NCI-H2227 (cell line): ENCODE results near the gene DTNB.

ENCODE experiments used
- DNase-seq: peaks from one replicate; lab custom pipeline; 2025; ENCODE audit not compliant: unreplicated experiment; lab: John Stamatoyannopoulos, UW

The DTNB gene

DNA sequence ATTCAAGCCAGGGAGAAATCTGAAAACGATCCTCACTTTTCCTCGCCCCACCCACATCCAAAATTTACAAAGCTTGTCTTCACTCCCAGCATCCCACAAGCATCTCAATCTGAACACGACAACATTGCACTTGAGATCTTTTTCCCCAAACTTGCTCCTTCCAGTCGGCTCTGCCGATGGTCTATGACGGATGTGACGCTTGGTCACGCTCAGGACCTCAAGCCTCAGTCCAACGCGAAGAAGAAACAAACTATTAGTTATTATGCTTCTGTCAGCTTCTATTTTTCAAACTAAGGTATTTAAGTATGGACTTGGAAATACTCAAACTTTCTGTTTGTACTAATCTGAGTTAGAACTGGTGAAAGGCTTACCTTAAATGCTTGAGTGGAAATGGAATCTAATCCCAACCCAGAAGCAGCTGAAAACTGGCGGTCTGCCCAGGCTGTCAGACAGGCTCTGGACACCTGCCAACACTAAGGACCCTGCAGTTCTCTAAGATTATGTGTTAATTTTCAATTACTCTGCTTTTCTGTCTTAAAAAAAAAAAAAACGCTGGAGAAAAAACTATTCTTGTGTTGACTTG is 199.5 kb downstream of the DTNB start:
- DNase-seq, result peak; percentile 62

DNA sequence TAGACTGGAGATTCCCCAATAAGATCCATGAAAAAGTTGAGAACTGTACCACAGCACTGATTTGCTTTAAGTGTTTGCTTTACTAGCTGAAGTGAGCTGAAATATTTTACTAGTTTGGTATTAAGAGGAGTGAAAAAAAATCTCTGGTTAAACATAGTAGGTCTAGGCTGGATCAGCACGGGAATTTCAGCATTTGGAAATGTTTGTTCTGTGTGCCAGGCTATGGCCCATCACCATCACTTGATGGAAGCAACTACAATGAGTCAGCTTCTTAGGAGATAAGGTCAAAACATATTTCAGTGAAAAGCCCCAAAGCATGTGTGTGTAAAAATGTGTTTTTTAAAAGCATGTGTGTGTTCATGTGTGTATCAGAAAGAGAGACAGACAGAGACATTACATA is 200.2 kb downstream of the DTNB start:
- no peak for DNase-seq

DNA sequence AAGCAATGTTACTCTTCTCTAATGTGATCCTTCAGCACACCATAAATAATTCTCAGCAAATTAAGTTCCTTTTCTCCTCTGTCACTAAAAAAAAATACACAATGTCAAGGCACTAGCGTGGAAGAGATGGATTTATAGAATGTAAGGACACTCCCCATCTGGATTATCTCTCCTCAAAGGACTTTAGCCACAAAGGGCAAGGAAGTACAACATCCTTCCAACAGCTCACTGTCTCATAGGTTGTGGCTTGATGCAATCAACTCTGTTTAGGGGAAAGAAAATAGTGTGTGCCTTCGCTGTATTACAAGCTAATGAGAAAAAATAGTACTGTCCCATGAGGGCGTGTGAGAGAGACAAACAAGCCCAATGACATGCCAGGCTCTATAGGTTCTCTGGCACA is 202.6 kb downstream of the DTNB start:
- no peak for DNase-seq

DNA sequence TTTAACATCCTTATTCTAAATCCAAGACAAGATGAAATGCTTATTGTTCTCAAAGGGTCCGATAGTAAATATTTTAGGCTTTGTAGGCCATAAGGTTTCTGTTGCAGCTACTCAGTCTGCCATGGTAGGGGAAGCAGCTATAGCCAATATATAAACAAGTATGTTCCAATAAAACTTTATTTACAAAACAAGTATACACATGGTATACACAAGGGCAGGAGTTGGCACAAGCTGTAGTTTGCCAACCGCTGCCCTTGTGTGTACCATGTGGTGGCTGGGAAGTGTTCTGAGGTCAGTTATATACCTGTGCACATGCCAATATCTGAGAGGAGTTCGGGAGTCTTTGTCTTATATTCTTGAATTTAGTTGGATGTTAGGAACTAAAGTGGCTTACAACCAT is 205.6 kb downstream of the DTNB start:
- no peak for DNase-seq

DNA sequence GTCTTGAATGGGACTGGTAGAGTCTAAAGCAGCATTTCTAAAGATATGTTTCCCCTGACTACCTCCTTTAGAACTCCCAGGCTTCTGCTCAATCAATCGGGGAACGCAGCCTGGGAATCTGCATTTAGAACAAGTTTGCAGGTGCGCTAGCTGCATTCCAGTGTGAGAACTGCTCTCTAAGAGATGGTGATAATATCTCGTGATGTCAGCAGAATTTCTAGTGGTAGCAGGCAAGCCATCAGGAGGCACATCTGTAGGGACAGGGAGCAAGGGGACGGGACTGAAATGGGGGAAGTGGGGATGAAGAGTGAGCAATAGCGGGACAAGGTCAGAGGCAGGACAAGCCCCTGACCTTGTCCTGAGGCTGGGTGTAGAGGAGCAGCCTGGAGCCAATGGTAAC is 211.4 kb downstream of the DTNB start:
- no peak for DNase-seq

DNA sequence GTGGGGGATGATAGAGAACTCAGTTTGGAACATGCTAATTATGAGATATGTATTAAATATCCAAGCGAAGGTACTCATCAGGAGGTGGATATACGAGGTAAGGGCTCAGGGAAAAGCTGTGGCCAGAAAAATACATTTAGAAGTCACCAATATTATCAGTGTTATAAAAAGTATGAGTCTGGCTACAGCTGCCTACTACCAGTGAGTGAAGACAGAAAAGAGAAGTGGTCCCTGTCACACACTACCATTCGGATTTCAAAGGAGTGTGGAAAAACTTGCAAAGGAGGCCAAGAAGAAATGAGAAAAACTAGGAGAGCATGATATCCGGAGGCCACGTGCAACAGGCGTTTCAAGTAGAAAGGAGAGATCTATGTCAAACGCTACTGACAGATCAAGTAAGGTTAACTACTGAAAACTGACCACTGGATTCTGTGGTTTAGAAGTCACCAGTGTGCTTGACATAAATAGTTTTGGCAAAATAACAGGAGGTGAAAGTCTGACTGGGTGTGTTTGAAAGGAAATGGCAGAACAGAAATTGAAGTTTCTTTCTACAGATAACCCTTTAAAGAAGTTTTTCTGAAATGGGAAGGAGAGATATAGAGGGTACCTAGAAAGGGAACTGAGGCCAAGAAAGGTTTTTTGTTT is 213.0 kb downstream of the DTNB start:
- no peak for DNase-seq

DNA sequence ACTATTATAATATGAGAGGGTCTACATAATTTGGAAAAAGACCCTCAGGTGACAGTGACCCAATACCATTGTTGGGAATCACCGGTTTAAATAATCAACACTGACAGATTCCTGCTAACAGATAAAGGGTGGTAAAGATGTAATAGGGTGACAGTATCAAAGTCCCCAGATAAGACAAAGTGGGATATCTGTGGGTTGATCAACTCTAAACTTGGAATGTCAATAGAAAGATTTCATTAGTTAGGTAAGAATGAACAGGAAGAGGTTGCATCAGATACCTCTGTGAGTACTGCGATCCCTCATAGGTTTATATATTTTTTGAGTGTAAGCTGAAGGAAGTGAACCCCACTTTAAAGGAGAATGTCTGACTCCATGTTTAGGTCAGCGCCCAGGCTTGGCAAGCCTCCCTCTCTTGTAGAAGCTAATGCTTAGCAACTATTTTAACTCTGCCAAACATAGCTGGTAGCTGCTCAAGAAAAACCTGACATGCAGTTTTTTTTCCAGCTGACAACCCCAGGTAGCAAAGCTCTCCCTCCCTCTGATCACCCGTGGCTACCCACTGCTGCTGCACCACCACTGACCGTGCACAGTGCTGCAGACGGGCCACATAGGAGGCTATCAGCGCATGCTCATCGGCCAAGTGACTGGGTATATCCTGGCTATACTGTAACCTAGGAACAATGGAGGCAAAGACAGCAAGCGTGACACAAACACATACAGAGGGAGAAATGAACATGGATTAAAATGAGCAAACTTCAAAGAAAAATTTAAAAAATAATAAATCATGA is 218.4 kb downstream of the DTNB start:
- no peak for DNase-seq

DNA sequence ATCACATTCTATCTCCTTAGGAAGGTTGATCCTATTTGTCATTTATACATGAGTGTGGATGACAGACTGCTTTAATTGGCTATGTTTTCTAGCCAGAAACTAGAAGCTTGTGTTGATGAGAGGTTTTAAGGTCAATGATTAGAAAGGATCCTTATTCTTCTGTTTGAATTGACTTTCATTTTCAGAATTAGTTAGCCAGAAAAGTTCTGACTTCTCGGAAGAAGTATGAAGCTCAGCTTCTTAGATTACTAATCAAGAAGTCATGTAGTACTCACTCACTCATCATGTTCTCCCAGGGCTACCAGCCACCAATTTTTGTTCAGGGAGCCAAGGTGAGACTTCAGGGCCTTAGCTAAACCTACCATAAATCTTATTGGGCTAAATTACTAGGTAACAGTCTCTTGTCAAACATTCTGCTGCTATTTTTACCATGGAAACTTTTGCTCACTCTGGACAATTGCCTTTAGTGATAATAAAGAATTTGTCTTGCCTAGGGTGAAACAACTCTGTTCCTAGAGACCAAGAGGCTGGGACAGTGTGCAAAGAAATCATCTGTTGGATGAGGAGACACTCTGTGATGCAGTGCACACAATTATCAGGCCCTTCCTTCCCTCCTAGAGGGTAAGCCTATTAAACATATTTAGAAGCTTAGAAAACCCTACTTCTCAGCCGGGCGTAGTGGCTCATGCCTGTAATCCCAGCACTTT is 220.0 kb downstream of the DTNB start:
- no peak for DNase-seq

DNA sequence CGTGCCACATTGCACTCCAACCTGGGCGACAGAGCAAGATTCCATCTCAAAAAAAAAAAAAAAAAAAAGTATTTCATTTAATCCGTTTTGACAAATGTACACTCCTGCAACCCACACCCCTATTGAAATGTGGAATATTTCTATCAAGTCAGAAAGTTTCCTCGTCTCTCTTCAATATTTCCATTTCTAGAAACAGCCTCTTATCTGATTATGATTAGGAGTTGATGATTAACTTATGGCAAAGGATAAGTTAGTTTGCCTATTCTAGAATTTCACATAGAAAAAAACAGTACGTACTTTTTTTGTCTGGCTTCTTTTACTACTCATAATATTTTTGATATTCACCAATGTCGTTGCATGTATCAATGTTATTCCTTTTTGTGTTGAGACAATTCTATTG is 224.6 kb downstream of the DTNB start:
- no peak for DNase-seq

DNA sequence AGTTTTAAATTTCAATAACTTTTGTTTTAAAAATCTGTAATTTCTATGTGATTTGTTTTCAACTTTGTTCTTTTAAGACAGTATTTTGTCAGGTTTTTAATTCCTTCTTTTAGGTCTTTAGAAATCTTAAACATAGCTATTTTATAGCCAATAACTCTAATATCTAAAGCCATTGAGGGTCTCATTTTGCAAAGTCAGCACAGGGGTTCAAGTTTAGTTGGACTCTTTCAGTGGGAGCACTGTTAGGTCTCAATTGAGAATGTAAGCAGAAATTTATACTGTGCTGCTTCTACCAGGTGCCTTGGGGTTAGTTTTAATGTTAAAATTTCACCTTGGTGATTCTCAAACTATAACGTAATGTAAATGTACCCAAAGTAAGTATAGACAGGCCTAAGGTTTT is 226.4 kb downstream of the DTNB start:
- DNase-seq, result no peak

DNA sequence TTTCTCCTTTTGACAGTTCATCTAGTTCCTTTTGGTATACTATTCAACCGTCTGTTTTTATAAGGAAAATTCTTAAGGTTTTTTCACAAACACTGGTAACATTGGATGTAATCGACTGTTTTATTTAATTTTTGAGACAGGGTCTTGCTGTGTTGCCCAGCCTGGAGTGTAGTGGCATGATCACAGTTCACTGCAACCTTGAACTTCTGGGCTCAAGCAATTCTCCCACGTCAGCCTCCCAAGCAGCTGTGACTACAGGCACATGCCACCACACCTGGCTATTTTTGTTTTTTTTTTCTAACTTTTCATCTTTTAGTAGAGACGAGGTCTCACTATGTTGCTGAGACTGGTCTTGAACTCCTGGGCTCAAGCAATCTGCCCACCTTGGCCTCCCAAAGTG is 227.3 kb downstream of the DTNB start:
- no peak for DNase-seq

DNA sequence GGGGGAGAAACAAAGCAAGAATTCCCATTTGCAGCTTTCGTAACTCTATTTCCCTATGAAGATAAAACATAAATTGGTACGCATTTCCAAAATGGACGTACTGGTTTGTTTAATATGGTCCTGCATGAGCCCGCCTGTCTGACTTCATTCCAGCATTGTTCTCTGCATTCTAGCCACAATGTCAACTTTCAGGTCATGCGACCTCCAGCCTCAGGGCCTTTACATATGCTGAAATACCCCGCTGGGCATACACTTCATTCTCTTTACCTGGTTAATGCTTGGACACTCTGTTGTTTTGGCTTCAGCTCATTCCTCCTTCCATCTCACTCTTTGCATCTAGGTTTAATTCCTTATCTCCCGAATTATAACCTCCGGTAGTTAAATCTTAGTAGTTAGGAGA is 227.9 kb downstream of the DTNB start:
- DNase-seq, result no peak

DNA sequence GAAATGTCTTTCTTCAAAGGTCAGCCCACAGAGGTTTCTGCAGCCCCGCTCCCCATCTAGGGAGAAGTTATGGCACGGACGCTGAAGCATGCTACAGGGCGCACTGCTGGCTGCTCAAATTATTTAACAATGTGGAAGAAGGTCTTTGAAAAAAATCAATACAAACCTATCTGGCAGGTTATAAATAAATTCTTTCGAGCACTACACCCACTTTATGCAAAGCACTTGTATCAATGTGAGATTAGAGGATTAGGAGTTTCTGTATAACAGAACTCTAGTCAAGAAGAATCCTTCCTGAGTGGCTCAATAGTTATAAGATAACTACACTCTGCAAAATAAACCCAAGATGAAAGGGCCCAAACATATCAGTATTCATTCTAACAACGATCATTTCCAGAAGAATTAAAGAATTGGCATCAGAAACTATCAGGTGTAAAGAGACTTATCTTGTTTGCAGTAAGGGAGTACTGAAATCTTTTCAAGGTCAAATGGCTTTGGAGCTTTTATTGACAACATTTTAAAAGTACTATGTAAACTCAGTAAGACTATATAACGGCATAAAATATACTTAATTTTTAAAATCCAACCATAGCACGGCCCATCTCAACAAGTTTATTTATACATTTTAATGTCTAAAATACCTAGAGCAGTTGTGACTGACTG is 228.6 kb downstream of the DTNB start:
- DNase-seq, result no peak

DNA sequence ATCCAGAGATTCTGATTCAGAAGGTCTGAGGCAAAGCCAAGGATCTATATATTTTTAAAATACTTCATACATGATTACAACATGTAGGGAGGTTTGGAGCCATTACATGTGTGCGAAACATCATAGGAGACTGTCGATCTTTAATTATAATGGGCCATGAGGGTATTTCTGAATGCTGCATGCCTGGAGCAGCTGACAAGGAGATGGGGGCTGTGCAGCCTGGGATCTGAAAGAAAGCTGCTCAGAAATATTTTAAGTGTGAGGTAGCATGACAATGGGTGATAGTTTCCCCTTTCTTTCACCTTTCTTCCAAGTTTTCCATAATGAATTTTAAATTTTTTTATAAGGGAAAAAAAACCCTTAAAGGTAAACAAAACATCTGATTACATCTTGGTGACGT is 229.6 kb downstream of the DTNB start:
- DNase-seq, result no peak

DNA sequence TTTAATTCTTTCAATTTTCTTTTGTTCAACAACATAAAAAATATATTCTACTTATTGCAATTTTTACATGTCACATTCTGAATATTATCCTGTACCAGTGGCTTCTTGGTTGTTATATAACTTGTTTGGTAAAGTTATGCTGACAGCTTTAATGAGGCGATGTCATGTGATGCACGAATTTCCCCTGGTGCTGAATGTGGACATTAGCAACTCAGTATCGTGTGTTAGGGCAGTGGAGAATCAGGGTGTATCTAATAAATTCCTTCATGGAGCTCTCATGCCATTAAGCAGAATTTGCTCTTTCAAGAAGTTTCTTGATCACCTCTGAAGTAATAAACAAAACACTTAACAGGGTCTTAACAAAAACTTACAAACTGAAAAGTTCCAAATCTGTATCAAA is 232.0 kb downstream of the DTNB start:
- no peak for DNase-seq

DNA sequence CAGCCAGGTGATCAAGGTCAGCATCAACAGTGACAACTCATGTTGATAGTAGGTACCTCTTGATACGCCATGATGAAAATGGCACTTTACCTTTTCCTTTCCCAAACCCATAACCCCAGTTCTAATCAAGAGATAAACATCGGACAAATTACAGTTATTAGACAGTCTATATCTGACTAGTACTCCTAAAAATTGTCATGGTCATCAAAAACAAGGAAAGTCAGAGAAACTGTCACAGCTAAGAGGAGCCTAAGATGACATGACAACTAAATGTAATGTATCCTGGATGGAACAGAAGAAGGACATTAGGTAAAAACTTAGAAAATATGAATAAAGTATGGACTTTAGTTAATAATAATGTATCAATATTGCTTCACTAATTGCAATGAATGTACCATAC is 234.6 kb downstream of the DTNB start:
- no peak for DNase-seq

DNA sequence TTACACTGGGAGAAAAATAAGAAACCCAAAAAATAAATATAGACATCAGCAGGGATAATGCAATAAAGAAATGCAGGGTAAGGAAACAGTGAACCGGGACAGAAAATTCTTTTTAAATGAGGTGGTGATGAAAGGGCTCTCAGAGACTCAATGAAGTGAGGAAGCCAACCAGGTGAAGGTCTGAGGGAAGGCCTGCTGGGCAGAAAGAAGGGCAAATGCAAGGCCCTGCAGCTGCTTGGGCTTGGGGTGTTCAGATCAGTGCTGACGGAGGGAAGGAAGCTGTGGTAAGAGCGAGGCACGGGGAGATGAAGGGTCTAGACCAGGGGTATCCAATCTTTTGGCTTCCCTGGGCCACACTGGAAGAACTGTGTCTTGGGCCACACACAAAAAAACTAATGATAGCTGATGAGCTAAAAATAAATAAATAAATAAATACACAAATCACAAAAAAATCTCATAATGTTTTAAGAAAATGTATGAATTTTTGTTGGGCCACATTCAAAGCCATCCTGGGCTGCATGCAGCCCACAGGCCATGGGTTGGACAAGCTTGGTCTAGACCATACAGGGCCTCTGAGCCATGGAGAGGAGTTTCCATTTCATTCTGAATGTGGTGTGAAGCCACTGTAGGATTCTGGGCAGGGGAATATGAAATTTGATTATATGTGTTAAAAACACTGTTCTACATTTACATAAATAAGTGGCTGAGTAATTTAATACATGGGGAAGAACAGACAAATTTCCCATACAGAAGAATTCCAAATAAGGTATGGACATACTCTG is 235.3 kb downstream of the DTNB start:
- DNase-seq, result no peak

DNA sequence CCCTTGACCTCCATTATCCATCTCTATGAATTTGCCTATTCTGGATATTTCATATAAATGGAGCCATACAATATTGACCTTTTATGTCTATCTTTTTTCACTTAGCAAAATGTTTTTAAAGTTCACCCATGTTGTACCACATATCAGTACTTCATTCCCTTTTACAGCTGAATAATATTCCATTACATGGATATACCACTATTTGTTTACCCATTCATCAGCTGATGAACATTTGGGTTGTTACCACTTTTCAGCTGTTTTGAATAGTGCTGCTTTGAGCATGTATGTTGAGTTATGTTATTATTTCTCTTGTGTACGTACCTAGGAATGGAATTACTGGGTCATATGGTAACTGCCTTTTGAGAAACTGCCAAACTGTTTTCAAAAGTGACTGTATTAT is 238.0 kb downstream of the DTNB start:
- DNase-seq, result no peak

DNA sequence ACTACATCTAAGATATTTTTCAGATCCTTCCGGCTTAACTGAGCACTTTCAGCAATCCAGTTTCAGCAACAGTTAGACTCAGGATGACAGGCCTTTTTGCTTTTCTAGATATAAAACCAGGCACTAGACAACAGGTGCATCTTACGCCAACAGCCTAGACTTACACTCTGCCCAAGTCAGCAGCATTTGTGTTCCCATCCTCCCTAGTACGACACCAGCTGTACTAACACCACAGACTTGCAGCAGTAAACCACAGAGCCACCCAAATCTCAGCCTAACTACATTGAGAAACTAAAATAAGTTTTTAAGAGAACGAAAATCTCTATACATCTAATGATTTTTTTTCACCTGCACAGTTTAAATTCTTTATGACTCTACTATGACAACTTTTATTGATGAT is 241.8 kb downstream of the DTNB start:
- DNase-seq, result no peak

DNA sequence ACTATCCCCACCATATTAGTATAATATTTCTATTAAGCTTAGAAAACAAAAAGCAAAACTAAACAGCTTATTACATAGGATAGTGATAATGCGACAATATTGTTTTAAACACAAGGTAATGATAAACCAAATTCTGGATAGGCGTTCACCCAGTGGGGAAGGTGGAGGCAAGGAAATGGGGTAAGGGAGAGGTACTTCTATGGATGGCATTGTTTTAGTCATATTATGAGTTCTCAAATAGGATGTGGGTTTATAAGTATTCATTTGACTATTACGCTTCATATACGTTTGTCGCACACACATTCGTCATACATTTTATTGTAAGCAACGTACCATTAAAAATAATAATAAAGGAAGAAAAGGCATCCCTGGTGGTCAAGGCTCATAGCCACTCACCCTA is 242.8 kb downstream of the DTNB start:
- no peak for DNase-seq

DNA sequence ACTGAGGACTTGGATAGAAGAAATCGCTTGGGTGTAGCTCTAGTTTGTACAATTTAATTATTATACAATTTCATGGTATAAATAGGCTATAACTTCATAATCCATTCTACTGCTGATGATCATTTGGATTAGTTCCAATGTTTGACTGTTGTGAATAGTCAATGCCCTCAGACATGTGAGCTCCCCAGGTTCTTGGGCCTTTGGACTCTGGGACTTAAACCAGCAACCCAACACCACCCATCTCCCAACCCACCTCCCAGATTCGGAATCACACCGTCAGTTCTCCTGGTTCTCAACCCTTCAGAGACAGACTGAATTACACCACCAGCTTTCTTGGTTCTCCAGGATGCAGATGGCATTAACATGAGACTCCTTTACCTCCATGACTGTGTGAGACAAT is 247.1 kb downstream of the DTNB start:
- DNase-seq, result no peak
